ENCODE results near the gene TASP1. TPM values are rescaled to one million over a fixed set of nuclear protein-coding genes. Genes with fewer than 3 reads are reported as not detected.

TASP1 gene
- total and polyA plus RNA-seq, 2 donors (not counting 1 experiment from before 2014, with no cell fraction given), result 6.4 to 23.9 TPM

GRCh38 chr20:13492001-13492481, 146.7 kb downstream of the TASP1 start:
- H3K27me3 Mint-ChIP-seq, result no peaks in the 10 kb centered on the region
- Histone ChIP-seq H3K9me3 (ENCODE audit: control extremely low read depth in 1 of 3, control insufficient read depth in 2 of 3, insufficient read depth in 1 of 3, low read length in 2 of 3) (peaks cover 0 to 1% (median 0%) of the 10 kb centered on the region in 3 donors), H3K27me3 (replicated peaks in 1 of 4; ENCODE audit: control extremely low read depth in 1 of 4, control insufficient read depth in 3 of 4, insufficient read depth in 4 of 4, low read length in 3 of 4) (no peaks in the 10 kb centered on the region), H3K4me2 (replicated peaks; ENCODE audit: low read depth, low read length, poor library complexity, severe bottlenecking) (no peak overlapping the region), H3K79me2 (ENCODE audit: control insufficient read depth, insufficient read depth, low read length) (no peaks in the 10 kb centered on the region), H3K4me3 (ENCODE audit: control extremely low read depth in 1 of 5, extremely low read depth in 1 of 5, insufficient read depth in 1 of 5, low read depth in 2 of 5, low read length in 4 of 5) (no peak overlapping the region), H3K4me1 (ENCODE audit: control insufficient read depth in 2 of 2, insufficient read depth in 2 of 2, low read length in 2 of 2) (no peaks in the 10 kb centered on the region), H3K27ac (ENCODE audit: low read length in 2 of 2) (no peak overlapping the region), H3K9ac (ENCODE audit: low read length) (no peak overlapping the region), H4K20me1 (ENCODE audit: control insufficient read depth, insufficient read depth, low read length, poor library complexity, severe bottlenecking) (no peaks in the 10 kb centered on the region), H2AFZ (ENCODE audit: insufficient read depth, low read depth, low read length, poor library complexity, severe bottlenecking) (no peak overlapping the region), H3K36me3 (replicated peaks in 1 of 2; ENCODE audit: control extremely low read depth in 1 of 2, control insufficient read depth in 1 of 2, extremely low read depth in 1 of 2, insufficient read depth in 2 of 2, low read length in 1 of 2) (peaks cover 0 to 2% of the 10 kb centered on the region in 2 experiments)
- no peaks in the 10 kb centered on the region for H3K4me1 Mint-ChIP-seq
- intact Hi-C loops (cut with micrococcal nuclease), result no loop called here
- no peak for TF ChIP-seq CTCF (IDR thresholded peaks at IDR 0.05)
- no peak for TF ChIP-seq EZH2 (IDR thresholded peaks at IDR 0.05; ENCODE audit: borderline replicate concordance, insufficient read depth, low read depth, low read length, poor library complexity, severe bottlenecking)
- DNase-seq (no peak), ATAC-seq (ENCODE audit: low read depth) (no peak)
- CTCF ChIA-PET, result no interaction called here
- peaks cover 2% of the 10 kb centered on the region for H3K9me3 Mint-ChIP-seq (ENCODE audit: insufficient read depth)
- POLR2A ChIA-PET, result no interaction called here
- H3K27ac Mint-ChIP-seq, result no peak overlapping the region
- H3K4me3 Mint-ChIP-seq, result no peak overlapping the region
- WGBS (ENCODE audit: insufficient coverage), result no CpG with 5 or more reads among the region's 3 CpGs

- Histone ChIP-seq H3K27ac (ENCODE audit: low read length in 2 of 2) (no peak overlapping the region), H3K9ac (ENCODE audit: low read length) (no peak overlapping the region), H3K4me2 (replicated peaks; ENCODE audit: low read depth, low read length, poor library complexity, severe bottlenecking) (no peak overlapping the region), H2AFZ (ENCODE audit: insufficient read depth, low read depth, low read length, poor library complexity, severe bottlenecking) (no peak overlapping the region), H3K27me3 (replicated peaks in 1 of 4; ENCODE audit: control extremely low read depth in 1 of 4, control insufficient read depth in 3 of 4, insufficient read depth in 4 of 4, low read length in 3 of 4) (no peaks in the 10 kb centered on the region), H3K79me2 (ENCODE audit: control insufficient read depth, insufficient read depth, low read length) (no peaks in the 10 kb centered on the region), H3K9me3 (ENCODE audit: control extremely low read depth in 1 of 3, control insufficient read depth in 2 of 3, insufficient read depth in 1 of 3, low read length in 2 of 3) (no peaks in the 10 kb centered on the region), H3K36me3 (replicated peaks in 1 of 2; ENCODE audit: control extremely low read depth in 1 of 2, control insufficient read depth in 1 of 2, extremely low read depth in 1 of 2, insufficient read depth in 2 of 2, low read length in 1 of 2) (peaks cover 7 to 11% of the 10 kb centered on the region in 2 experiments), H4K20me1 (ENCODE audit: control insufficient read depth, insufficient read depth, low read length, poor library complexity, severe bottlenecking) (no peaks in the 10 kb centered on the region), H3K4me1 (ENCODE audit: control insufficient read depth in 2 of 2, insufficient read depth in 2 of 2, low read length in 2 of 2) (no peaks in the 10 kb centered on the region), H3K4me3 (ENCODE audit: control extremely low read depth in 1 of 5, extremely low read depth in 1 of 5, insufficient read depth in 1 of 5, low read depth in 2 of 5, low read length in 4 of 5) (no peak overlapping the region)
- no peak for TF ChIP-seq CTCF (IDR thresholded peaks at IDR 0.05)
- DNase-seq, result no peak
- ChIA-PET CTCF (no interaction called here), POLR2A (no interaction called here)
- Mint-ChIP-seq H3K9me3 (ENCODE audit: insufficient read depth) (no peaks in the 10 kb centered on the region), H3K27me3 (no peaks in the 10 kb centered on the region), H3K27ac (no peak overlapping the region), H3K4me3 (no peak overlapping the region), H3K4me1 (no peaks in the 10 kb centered on the region)
- no peak for ATAC-seq (ENCODE audit: low read depth)
- WGBS (ENCODE audit: insufficient coverage), result 100% methylated on average over 3 of the region's 3 CpGs
- intact Hi-C loops (cut with micrococcal nuclease), result no loop called here
These were observed 151.5 kb downstream of the TASP1 start for GRCh38 chr20:13487202-13487601.

All from B cell (primary cell).